Activated CD4-positive, CD25-positive, alpha-beta regulatory T cell (primary cell): ENCODE results near the gene AIFM1.
A peak's percentile ranks its signal among the peaks of the same experiment; 100 is the strongest.

Source experiments
- DNase-seq, 4 experiments: peaks; one replicate each; lab custom pipeline; 2025; lab: John Stamatoyannopoulos, UW

Gene AIFM1

DNA sequence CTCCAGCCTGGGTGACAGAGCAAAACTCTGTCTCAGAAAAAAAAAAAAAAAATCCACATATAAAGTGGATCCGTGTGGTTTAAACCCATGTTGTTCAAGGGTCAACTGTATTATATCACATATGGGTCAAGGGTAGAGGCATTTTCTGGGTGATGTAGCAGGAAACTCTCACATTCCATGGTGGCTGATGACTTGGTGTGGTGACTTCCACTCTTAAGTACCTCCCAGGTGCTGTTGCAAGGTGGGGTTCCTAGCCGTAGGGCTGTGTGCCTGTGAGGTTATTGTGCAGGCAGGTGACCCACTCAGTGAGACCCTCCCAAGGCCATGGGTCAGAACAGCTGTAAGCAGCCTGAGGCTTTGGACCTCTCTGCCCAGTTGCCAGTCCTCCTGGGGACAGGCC, 72.4 kb downstream of the AIFM1 start:
- no peak for DNase-seq

DNA sequence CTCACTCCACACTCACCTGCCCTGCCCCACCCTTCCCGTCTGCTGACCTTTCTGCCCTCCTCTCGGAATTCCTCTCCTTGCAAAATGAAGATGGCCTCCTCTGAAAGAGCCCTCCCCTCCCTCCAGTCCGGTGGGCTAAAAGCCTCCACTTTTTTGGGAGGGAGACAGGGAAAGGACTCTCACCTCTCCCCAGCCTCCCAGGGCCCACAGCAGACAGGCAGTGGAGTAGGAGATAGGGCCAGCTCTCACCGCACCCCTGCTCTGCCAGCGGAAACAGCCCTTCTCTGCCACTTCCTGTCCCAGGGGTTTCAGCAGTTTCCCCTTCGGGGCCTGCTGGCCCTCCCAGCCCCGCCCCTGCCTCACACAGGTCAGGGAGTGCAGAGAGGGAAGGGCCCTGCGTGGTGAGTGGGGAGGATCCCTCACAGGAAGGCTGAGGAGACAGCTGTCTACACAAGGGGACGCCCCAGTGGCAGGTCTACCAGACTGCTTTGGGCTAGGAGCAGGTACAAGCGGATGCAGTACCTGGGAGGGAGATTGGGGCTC, 73.6 kb downstream of the AIFM1 start:
- peak; percentile 27 to 77 (median 56) for DNase-seq

DNA sequence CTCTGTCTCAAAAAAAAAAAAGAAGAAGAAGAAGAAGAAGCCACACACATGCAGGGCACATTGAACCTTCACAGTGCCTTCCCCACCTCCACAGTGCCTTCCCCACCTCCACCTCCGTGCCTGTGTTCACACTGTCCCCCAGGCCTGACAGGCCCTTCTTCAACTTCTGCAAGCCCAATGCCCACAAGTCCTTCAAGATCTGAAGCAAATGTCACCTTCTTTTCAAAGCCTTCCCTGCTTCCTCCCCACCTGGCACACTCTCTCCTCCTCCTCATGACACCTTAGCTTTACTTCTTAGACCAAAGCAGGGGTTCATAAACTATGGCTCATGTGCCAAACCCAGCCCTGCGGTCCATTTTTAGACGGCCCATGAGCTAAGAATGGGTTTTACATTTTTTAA, 75.3 kb downstream of the AIFM1 start:
- DNase-seq, result no peak

DNA sequence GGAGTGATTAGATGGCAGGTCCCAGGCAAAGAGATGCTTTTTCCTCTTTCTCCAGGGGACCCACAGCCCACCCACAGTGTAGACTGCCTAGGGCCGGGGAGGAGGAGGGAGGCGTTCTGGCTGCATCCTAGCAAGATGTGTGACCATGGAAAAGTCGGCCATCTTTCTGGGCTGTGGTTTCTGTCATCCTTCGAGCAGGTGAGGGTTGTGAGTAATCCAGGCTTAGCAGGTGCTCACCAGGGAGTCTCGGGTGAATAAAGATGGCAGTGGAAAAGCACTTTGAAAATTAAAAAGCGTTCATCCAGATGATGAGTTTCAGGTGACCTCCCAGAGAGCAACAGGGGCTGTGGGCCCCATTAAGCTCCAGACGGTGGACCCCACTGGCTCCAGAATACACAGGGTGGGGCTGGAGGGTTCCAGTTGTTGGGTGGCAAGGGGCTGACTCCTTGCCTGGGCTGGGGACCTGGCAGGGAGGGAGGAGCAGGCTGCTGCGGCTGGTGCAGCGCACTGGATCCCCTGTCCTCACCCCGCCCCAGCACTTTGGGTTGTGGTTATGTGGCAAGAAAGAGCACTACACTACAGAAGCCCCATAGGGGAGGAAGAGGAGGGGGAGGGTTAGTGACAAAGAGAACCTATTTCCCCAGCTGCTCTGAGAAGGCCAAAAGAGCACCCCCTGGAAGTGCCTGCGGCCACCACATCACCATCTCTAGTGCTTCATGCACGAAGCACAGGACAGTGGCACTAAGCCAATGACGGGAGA, 79.0 kb downstream of the AIFM1 start:
- peak in 2 of 4 experiments; percentile 14 to 35 for DNase-seq

DNA sequence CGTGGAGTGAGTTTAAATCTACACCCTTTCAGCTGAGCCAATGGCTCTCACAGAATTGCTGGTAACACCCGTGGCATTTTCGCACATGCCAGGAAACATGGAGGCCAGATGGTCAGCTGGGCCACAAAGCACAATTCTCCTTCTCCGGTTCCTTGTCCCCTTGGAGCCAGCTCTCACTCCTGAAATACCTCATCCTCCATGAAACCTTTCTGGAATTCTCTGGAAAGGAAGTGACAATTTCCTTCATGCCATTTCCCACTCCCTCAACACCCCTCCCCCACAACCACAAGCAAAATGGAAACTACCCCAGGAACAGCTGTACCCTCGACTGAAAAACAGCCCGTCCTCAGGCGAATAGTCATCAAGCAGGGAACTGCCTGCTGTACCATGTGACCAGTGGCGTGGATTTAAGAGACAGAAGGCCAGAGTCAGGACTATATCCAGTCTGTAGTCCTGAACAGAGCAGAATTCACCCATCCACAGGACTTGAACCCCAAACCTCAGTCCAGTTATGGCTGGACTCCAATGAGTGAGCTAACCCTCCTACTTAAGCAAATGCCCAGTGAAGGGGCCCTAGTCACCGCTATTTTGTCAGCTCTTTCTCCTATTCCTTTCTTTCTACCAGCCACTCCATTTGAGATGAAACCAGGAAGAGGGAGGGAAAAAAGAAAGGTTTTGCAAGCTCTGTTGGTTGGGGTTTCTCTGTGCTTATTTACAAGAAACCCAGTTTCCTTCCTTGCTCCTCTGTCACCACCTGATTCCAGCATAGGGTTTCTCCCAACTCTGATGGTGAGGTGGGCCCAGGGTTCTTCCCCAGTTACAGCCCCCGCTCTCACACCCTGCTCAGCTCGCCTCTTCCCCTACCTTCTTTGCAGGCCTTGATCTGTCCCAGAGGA, 79.8 kb downstream of the AIFM1 start:
- DNase-seq, result no peak

DNA sequence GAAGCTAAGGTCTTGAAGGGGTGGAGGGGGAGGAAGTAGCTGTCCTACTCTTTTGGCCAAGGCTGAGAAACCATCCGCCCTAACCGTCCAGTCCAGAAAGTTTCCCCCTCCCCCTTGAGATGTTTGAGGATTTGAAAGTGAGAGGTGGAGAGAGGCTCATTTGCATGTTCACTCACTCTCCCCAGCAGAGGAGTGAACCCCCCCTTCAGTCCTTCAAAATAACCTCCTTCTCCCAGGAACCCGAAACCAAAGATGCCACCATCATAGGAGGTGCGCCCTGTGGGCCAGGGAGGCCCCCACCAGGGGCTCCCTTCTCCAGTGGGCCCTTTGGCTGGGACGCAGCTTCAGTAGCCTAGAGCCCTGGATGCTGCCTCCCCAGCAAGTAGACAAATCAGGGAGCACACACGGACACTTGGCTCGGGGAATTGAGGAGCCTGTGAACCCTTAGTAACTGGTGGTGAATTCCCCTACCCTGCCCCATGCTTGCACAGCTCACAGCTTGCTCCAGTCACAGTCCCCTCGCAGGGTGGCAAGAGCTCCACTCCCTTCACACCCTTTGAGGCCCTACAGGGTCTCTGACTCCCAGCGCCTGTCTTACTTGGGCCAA, 80.9 kb downstream of the AIFM1 start:
- no peak for DNase-seq

DNA sequence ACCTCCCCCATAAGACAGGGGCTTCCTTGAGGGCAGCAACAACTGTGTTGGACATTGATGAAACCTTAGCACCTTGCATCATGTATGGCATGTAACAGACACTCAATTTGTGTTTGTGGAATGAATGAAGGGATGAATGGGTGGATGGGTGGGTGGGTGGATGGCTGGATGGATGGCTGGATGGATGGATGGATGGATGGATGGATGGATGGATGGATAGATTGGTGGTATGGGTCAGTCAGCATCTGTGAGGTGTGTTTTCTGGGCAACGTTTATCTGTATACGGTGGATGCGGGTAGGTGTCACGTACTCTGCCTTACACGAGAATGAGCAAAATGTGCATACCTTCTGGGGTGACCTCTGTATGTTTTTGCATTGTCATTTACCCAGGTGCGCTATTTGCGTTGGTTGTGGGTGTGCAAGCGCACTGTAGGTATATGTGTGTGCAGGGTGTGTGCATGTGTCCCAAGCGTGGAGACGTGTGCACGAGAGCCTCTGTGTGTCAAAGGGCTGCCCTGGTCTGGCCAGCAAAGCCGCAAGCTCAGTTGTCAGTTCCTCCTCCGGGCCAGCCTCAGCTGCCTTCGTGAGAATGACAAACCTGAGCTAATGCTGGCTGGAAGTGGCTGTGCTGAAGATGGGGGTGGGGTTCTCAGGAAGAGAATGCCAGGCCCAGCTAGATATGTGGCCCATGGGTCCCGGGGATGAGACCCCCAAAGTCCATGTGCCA, 81.8 kb downstream of the AIFM1 start:
- DNase-seq, result peak in 1 of 4 experiments; percentile 1

DNA sequence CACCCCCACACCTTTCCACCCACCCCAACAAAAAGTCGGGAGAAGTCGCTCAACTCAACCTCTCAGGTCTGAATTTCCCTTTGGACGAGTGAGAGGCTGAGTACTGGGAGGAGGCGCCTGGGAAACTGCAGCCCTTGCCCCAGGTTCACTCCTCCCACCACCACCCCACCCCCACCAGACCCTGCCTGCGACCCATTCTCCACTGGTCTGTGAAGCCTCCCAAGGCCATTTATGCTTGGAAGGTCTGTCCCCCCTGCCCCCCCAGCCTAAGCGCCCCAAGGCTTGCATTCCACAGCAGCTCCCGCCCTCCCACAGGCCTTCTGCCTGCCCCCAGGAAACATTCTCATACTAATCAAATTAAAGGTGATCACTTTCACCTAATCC, 82.5 kb downstream of the AIFM1 start:
- no peak for DNase-seq

DNA sequence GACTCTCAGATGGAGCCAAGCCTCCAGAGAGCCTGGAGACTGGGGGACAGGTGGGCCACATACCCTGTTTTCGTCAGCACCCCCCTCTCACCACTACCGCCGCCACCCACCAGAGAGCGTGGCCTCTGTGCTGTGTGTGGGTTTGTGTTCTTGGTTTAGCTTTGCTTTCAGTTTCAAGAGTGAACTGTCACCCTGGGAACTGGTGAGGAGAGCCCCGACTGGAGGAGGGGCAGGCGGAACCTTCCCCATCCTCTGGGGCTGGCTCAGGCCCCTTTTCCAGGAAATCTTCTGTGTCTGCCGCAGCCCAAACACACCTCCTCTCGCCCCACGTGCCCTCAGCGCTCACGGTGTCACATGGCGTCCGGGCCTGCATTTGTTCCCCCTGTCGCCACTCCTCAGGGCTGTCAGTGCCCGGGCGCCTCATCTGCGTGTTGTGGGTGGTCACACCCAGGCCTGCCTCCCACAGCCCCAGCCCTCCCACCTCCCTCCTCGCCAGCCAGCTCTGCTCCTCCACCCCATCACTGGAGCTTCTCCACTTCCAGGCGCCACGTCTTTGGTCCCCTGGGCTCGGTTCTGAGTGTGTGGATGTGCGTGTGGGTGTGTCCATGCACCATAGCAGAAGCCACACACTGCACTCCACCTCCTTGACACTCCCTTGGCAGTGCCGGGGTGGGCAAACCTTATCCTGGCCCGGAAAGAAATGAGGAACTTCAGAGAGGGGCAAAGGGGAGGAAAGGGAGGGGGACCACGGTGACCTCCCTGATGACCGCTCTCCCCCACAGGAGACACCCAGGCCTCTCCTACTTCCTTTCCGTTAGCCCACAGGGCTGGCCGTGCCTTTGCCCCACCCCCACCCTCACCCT, 83.2 kb downstream of the AIFM1 start:
- peak; percentile 39 to 65 (median 56) for DNase-seq

DNA sequence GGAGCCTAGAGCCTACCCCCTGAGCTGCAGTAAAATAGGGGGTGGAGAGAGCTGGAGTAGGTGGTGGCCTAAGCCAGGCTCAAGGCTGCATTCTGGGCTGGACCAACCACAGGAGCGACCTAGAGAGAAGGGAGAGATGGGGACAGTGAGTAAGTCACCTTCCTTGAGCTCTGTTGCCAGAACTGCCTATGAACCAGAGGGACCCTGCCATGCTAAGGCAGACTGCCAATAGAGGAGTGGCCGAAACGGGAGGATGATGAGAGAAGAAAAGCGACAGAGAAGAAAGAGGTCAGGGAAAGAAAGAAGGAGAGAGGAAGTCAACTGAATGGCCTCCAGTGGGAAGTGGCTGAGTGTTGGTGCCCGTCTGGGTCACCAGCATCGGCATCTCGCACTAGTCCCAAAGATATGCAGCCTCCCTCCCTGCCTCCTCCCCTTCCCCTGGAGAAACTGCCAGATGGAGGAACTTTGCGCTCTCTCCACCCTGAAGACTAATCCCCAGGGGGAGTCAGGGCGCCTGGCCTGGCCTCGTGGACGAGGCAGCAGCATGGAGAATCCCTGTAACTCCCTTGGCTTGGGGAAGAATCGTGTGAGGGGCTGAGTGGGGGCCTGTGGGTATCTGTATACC, 84.1 kb downstream of the AIFM1 start:
- no peak for DNase-seq

DNA sequence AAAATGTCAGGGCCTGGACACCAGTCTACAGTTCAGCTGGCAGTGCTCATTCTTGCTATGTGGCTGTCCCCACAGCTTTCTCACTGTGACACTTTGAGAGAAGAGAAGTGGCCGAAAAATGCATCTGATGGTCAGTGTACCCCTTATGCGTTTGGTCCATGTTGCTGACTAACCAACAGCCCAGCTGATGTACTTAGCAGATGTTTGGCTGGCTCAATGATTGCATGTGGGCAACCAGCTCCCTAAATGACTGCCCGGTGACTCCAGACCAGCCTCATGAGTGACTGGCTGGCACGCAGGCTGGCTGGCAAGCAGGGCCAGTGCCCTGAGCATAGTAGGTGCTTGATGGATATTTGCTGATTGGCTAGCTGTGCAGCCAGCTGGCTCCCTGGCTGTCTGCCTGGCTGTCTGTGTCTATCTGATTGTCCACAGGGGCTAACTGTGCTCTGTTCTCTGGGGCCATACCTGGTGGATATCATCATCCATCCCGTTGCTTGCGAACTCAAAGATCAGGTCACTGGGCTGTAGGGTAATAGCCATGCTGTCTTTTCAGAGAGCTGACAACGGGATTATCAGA, 84.8 kb downstream of the AIFM1 start:
- DNase-seq, result no peak

DNA sequence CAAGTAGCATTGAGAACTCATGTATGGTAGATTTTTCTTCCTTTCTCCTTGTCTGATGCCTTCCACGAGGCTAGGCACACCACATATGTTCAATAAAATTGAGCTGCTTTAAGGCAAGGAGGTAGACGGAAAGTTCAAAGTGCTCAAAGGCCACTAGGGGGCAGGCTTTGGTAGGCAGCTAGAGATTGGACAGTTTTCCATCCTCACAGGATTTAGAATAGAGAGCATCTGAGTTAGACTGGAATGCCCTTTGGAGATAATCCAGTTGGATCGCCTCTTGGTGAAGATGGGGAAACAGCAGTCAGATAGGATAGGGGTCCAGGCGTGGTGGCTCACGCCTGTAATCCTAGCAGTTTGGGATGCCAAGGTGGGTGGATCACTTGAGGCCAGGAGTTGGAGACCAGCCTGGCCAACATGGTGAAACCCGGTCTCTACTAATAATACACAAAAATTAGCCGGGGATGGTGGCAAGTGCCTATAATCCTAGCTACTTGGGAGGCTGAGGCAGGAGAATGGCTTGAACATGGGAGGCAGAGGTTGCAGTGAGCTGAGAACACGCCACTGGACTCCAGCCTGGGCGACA, 85.7 kb downstream of the AIFM1 start:
- DNase-seq, result peak; percentile 1 to 15 (median 9)
